Urinary bladder (tissue), 4 donors: ENCODE results near the gene UNC13B. TPM values are rescaled to one million over a fixed set of nuclear protein-coding genes. Genes with fewer than 3 reads are reported as not detected.
"Not testable (repeated sequence)": the region's sequence is repeated elsewhere in the genome, so short reads cannot be mapped to it uniquely, and the experiment has no call there.

ENCODE experiments used
- DNase-seq: peaks from one replicate; pipeline ENCODE4 v3.0.0-alpha.2; 2015; ENCODE audit errors: extremely low spot score
- H3K27ac ChIP-seq: one replicate; pipeline ENCODE4 v1.5.1; 2013; ENCODE audit warnings: low read depth, mild to moderate bottlenecking, moderate library complexity
- H3K36me3 ChIP-seq: one replicate; pipeline ENCODE4 v1.6.1; 2013; ENCODE audit warnings: mild to moderate bottlenecking, moderate library complexity; ENCODE audit not compliant: insufficient read depth
- H3K4me1 ChIP-seq: one replicate; pipeline ENCODE4 v1.6.1; 2013; ENCODE audit warnings: mild to moderate bottlenecking, moderate library complexity; ENCODE audit not compliant: insufficient read depth
- H3K4me3 ChIP-seq: one replicate; pipeline ENCODE4 v1.5.1; 2013; ENCODE audit warnings: low read depth, low read length
- WGBS: extraction: QIAGEN DNeasy Blood & Tissue Kit; methylation state at CpG from one replicate; pipeline ENCODE4 v1.1.7; 2013; 5-methylcytosine and 5-hydroxymethylcytosine counted together
- polyA plus RNA-seq: library from polyadenylated mRNA; stranded (reverse); fragments of 200-250 nt; gene quantifications from one replicate; pipeline ENCODE4 v1.2.3, GENCODE V29; 2013
- total RNA-seq: library from RNA; depleted of rRNA; stranded (reverse); fragments of >200 nt; gene quantifications from one replicate; pipeline ENCODE4 v1.2.3, GENCODE V29; 2014
- donor health status: healthy with polysubstance abuse.
- donor health status: healthy.

Gene UNC13B
- total and polyA plus RNA-seq, 2 donors = 11.3 to 11.8 TPM

DNA sequence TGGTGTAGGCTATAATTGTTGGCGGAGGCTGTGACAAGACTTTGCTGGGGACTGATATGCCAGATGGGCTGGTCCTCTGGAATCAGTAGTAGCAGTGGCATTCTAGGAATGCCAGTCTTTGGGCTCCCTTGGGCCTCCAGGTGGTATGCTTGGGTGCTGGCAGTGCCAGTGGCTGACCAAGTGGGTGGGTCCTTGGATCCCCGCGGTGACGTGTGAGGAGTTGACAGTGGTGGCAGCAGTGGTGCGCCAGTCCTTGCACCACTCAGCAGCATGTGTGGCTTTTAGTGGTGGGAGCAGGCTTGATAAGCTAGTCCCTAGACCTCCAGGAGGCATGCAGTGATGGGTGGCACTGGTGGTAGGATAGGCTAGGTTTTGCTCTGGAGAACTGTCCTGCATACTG is 63.9 kb downstream of the UNC13B start:
- Histone ChIP-seq H3K36me3 (no peaks in the 10 kb centered on the region), H3K27ac (no peak overlapping the region), H3K4me3 (no peak overlapping the region), H3K4me1 (no peaks in the 10 kb centered on the region)
- WGBS = 96% methylated on average over 5 of the region's 5 CpGs
- DNase-seq = no peak

DNA sequence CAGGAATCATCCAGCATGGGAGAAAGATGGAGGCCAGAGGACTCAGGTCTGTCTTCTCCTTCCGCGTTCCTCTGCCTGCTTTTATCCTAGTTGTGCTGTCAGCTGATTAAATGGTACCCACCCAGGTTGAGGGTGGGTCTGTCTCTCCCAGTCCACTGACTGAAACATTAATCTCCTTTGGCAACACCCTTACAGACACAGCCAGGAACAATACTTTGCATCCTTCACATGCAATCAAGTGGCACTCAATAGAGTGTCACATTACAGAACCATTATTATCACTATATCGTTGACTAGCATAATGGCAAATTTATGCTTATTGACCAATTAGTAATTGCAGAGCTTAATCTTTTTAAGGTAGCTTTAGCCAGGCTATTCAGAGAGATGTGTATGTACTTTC is 64.8 kb downstream of the UNC13B start:
- Histone ChIP-seq H3K27ac (no peak overlapping the region), H3K36me3 (no peaks in the 10 kb centered on the region), H3K4me3 (no peak overlapping the region), H3K4me1 (no peaks in the 10 kb centered on the region)
- 81% methylated on average over 3 of the region's 3 CpGs for WGBS
- DNase-seq = no peak

DNA sequence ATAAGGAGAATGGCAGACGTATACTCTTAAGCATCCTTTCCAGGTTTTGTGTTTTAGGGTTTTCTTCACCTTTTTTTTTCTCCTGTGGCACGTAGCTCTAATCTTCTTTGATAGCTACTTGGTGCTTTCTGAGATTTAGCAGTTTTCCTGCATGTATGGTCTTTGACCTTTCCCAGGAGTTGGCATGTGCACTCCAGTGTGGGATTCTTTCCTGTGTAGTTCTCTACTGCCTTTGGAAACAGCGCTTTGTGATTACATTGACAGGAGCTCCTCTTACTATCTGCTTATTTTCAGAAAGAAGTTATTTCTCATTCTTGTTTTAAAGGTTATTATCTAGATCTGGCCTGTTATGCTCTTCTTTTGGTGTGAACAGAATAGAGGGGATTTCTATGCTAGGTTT is 65.5 kb downstream of the UNC13B start:
- H3K27ac ChIP-seq = no peak overlapping the region
- no peaks in the 10 kb centered on the region for H3K4me1 ChIP-seq
- DNase-seq = no peak
- H3K36me3 ChIP-seq = no peaks in the 10 kb centered on the region
- 38% methylated on average over 3 of the region's 3 CpGs for WGBS
- no peak overlapping the region for H3K4me3 ChIP-seq

DNA sequence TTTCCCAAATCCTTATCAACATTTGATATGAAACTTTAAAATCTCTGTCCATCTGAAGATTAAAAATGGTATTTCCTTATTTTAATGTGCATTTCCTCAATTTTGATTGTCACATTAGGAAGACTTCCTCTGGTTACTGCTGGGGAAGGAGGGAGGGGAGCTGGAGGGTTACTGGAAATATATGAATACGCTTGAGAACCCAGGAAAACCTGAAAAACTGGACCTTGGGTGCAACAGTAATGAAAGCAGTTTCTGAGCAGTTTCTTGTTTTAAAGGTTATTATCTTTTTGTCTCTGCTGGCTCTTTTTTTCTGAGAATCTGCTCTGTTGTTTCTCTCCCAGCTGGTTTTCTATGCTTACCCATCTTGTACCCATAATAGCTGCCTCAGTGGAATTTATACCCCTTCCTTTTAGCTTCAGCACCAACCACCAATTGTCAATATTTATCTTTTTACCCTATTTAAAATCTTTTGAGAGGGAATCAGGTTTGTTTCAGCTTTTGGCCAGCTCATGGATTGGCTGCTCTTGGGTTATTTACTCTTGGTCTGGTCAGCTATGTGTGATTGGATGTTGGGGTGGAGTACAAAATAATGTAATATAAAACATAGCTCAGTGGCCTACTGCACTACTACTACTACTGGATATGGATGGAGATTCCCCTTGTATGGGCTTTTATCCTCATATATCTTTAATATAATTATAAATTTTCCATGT is 67.4 kb downstream of the UNC13B start:
- WGBS = 76% methylated on average over 1 of the region's 1 CpG
- peak; percentile 66 for DNase-seq
- no peak overlapping the region for H3K27ac ChIP-seq
- no peaks in the 10 kb centered on the region for H3K36me3 ChIP-seq
- H3K4me1 ChIP-seq = peaks cover 1% of the 10 kb centered on the region
- H3K4me3 ChIP-seq = no peak overlapping the region

DNA sequence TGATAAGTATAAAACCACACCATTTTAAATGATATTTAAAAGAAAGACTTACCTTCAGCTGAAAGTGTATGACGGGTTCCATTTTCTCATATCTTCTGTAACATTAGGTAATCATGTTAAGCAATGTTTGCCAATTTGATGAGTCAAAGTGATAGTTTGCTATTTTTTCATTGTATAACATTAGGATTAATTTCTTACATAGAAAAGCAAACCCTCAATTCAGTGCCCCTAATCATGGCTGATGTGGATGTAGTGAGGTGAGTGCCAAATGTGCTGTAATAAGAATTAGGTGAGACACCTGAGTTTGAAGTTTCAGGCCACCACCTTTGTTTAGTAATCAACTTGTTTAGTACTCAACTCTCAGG is 68.0 kb downstream of the UNC13B start:
- 94% methylated on average over 1 of the region's 1 CpG for WGBS
- DNase-seq = no peak
- Histone ChIP-seq H3K27ac (no peak overlapping the region), H3K36me3 (no peaks in the 10 kb centered on the region), H3K4me3 (no peak overlapping the region), H3K4me1 (peaks cover 1% of the 10 kb centered on the region)

DNA sequence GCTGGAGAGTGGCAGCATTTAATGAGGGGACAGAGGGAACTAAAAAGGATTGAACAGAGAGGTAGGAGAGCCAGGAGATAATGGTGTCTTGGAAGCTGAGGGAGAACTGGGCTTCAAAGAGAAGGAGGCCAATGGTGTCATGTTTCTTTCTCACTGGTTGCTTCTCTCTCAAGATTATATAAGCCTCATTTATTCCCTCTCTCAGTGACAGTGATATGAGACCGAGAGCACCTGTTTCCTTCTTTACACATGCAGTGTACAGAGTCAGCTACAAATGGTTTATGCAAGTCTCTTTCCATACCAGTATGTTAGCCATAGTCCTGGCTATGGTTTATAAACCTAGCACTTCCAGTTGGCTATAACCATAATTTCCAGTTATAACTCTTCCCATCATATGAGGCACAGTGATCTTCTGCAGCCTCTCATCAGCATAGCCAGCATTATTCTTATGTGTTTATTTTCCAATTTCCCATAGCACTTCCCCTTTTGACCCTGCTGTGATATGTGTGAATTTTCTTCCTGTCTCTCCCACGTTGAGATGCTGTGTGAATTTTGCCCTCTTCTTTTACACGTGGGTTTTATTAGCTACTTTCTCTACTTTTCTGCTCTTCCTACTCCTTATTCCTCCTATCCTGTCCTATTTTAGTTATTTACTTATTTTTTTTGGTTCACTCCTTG is 71.2 kb downstream of the UNC13B start:
- no peaks in the 10 kb centered on the region for H3K36me3 ChIP-seq
- no peak overlapping the region for H3K4me3 ChIP-seq
- peaks cover 1% of the 10 kb centered on the region for H3K4me1 ChIP-seq
- H3K27ac ChIP-seq = no peak overlapping the region
- DNase-seq = no peak
- WGBS = 57% methylated on average over 3 of the region's 3 CpGs

DNA sequence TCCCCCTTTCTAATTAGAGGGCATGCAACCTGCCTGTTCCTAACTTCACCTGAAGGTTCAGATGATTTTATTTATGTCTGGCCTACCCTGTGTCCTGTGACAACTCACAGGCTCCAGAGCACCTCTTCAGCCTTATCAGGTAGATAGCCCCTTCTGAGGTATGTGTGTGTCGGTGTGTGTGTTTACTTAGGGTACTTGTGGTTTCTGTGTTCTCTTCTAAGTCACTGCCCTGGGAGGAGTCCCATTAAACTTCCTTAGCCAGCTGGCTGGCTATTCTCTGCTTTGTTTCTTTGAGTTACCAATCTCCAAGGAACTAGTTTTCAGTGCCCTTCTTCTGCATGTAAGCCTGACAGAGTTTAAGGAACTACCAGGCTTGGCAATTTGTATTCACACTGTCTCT is 74.9 kb downstream of the UNC13B start:
- 42% methylated on average over 1 of the region's 1 CpG for WGBS
- Histone ChIP-seq H3K27ac (no peak overlapping the region), H3K36me3 (no peaks in the 10 kb centered on the region), H3K4me3 (no peak overlapping the region), H3K4me1 (peaks cover 1% of the 10 kb centered on the region)
- no peak for DNase-seq

DNA sequence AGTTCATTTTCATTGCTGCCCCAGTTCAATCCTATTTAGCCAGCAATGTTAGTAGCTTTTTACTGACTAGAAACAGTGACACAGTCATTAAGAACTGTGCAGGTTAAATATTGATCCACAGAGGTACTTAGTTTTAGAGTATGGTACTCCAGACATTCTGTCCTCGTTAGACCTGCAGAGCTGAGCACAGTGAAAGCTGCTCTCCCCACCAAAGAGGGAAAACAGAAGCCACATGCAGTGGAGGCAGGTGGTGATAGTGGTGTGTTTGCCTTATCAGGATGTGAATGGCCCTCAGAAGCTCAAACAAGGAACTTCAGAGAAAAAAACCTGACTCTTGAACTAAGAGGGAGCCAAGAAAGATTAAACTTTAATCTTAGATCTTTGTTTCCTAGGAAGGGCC is 75.5 kb downstream of the UNC13B start:
- peaks cover 1% of the 10 kb centered on the region for H3K4me1 ChIP-seq
- H3K27ac ChIP-seq = no peak overlapping the region
- H3K36me3 ChIP-seq = no peaks in the 10 kb centered on the region
- no peak overlapping the region for H3K4me3 ChIP-seq
- 63% methylated on average over 1 of the region's 1 CpG for WGBS
- no peak for DNase-seq

DNA sequence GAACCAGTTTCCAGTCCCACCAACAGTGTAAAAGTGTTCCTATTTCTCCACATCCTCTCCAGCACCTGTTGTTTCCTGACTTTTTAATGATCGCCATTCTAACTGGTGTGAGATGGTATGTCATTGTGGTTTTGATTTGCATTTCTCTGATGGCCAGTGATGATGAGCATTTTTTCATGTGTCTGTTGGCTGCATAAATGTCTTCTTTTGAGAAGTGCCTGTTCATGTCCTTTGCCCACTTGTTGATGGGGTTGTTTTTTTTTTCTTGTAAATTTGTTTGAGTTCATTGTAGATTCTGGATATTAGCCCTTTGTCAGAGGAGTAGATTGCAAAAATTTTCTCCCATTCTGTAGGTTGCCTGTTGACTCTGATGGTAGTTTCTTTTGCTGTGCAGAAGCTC is 84.1 kb downstream of the UNC13B start:
- WGBS = no CpG with 5 or more reads among the region's 1 CpG
- H3K36me3 ChIP-seq, H3K27ac ChIP-seq, H3K4me3 ChIP-seq, DNase-seq, H3K4me1 ChIP-seq: not testable (repeated sequence)

DNA sequence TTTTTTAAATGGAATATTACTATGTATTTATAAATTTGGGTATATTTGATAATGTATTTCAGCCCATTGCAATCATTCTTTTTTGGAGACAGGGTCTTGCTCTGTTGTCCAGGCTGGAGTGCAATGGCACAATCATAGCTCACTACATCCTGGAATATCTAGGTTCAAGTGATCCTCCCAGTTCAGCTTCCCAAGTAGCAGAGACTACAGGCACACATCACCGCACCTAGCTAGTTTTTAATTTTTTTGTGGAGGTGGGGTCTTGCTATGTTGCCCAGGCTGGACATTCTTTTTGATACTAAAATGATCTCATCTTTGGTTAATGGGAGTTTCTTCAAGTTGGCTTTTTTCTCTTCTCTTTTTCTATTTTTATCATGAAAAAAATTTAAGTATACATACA is 91.3 kb downstream of the UNC13B start:
- H3K36me3 ChIP-seq = no peaks in the 10 kb centered on the region
- H3K27ac ChIP-seq = no peak overlapping the region
- no peak overlapping the region for H3K4me3 ChIP-seq
- H3K4me1 ChIP-seq = no peaks in the 10 kb centered on the region
- no peak for DNase-seq
- 98% methylated on average over 1 of the region's 1 CpG for WGBS

DNA sequence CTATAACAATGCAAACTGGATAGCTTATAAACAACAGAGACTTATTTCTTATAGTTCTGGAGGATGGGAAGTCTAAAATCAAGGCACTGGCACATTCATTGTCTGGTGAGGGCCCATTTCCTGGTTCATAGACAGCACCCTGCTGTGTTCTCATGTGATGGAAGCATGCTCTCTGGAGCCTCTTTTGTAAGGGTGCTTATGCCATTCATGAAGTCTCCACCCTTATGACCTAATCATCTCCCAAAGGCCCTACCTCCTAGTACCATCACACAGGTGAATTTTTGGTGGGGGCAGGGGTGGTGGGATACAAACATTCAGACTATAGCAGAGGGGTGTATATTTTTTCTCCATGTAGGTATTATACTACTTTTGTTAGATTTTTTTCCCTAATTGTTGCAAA is 92.4 kb downstream of the UNC13B start:
- H3K36me3 ChIP-seq = no peaks in the 10 kb centered on the region
- no peak for DNase-seq
- no peak overlapping the region for H3K4me3 ChIP-seq
- no peak overlapping the region for H3K27ac ChIP-seq
- no peaks in the 10 kb centered on the region for H3K4me1 ChIP-seq

DNA sequence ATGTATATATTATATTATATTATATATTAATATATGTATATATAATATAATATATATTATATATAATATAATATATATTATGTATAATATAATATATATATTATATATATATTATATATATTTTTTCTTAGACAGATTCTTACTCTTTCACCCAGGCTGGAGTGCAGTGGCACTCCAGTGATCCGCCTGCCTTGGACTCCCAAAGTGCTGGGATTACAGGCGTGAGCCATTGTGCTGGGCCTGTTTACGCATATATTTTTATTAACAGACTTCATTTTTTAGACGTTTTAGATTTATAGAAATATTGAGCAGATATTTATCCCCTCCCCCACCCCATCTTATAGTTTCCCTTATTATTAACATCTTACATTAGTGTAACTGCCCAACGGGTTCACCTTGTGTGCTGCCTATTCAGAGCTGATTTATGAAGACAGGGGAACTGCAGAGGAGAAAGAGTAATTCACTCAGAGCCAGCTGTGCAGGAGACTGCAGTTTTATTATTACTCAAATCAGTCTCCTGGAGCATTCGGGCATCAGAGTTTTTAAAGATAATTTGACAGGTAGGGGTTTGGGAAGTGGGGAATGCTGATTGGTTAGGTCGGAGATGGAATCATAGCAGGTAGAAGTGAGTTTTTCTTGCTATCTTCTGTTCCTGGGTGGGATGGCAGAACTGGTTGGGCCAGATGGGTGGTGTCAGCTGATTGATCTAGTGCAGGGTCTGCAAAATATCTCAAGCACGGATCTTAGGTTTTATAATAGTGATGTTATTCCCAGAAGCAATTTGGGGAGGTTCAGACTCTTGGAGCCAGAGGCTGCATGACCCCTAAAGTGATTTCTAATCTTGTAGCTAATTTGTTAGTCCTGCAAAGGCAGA is 93.4 kb downstream of the UNC13B start:
- 63% methylated on average over 8 of the region's 8 CpGs for WGBS
- Histone ChIP-seq H3K4me3 (no peak overlapping the region), H3K4me1 (no peaks in the 10 kb centered on the region), H3K27ac (no peak overlapping the region), H3K36me3 (no peaks in the 10 kb centered on the region)
- no peak for DNase-seq

DNA sequence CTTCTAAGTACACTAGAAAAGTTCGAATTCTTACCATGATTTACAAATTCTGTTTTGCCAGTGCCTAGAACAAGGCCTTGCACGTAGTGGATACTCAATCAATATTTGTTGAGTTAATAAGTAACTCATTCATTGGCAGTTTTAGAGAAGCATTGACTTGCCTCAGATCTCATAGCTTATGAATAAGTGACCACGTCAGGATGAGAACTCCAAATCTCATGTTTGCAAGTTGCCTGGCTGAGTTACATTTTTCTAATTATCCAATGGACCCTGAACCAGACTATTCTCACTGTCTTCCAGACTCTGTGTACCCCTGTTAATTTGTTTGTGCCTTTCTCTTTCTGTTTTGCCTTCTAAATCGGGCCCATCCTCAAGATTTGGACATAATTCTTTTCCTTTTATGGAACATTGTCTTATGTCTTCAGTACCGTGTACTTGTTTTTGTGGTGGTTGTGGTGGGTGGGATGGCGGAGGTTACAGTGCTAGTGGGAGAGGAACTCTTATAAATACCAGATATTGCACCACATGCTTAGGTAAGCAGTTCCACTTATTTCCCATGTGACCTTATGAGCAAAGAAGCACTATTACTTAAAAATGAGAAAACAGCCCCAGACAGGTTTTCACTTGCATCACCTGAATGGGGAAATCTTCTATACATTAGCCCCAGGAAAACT is 96.3 kb downstream of the UNC13B start:
- 77% methylated on average over 6 of the region's 6 CpGs for WGBS
- Histone ChIP-seq H3K36me3 (no peaks in the 10 kb centered on the region), H3K4me3 (no peak overlapping the region), H3K4me1 (no peaks in the 10 kb centered on the region), H3K27ac (no peak overlapping the region)
- DNase-seq = no peak
